ENCODE measurements around the gene TMEM219.

TMEM219 gene

GRCh38 chr16:29995324-29995910, 33.5 kb downstream of the TMEM219 start, which contains the start of gene HIRIP3:
TSS of gene HIRIP3 (minus strand) at chr16:29995617. CDS start at chr16:29995605, 12 bp downstream.
- peak; percentile 85 for DNase-seq (ENCODE audit: low spot score)

GRCh38 chr16:29995911-29996765, 34.3 kb downstream of the TMEM219 start, which contains the start of gene INO80E:
TSS of gene INO80E (plus strand) at chr16:29996241. CDS start at chr16:29996311, 70 bp downstream.
- peak; percentile 98 for DNase-seq (ENCODE audit: low spot score)

GRCh38 chr16:29996766-29997250, 34.9 kb downstream of the TMEM219 start:
- DNase-seq (ENCODE audit: low spot score) = no peak

- DNase-seq (ENCODE audit: low spot score) = no peak
These were observed 37.7 kb downstream of the TMEM219 start for GRCh38 chr16:29999605-30000004.

- DNase-seq (ENCODE audit: low spot score) = no peak
These were observed 39.1 kb downstream of the TMEM219 start for GRCh38 chr16:30000735-30001631.

GRCh38 chr16:30002614-30003346, 40.9 kb downstream of the TMEM219 start:
- DNase-seq (ENCODE audit: low spot score) = no peak

GRCh38 chr16:30003670-30004423, 42.0 kb downstream of the TMEM219 start:
- no peak for DNase-seq (ENCODE audit: low spot score)

- no peak for DNase-seq (ENCODE audit: low spot score)
These were observed 42.5 kb downstream of the TMEM219 start for GRCh38 chr16:30004424-30004776.

GRCh38 chr16:30004811-30005242, 42.9 kb downstream of the TMEM219 start:
- DNase-seq (ENCODE audit: low spot score) = no peak

GRCh38 chr16:30005341-30006094, 43.6 kb downstream of the TMEM219 start:
- peak; percentile 45 for DNase-seq (ENCODE audit: low spot score)

- DNase-seq (ENCODE audit: low spot score) = no peak
These were observed 44.2 kb downstream of the TMEM219 start for GRCh38 chr16:30006095-30006473.

- no peak for DNase-seq (ENCODE audit: low spot score)
These were observed 44.9 kb downstream of the TMEM219 start for GRCh38 chr16:30006659-30007377.

GRCh38 chr16:30007378-30007895, 45.6 kb downstream of the TMEM219 start:
- DNase-seq (ENCODE audit: low spot score) = no peak

- no peak for DNase-seq (ENCODE audit: low spot score)
These were observed 47.4 kb downstream of the TMEM219 start for GRCh38 chr16:30009085-30009862.

GRCh38 chr16:30009990-30010843, 48.3 kb downstream of the TMEM219 start:
- no peak for DNase-seq (ENCODE audit: low spot score)

GRCh38 chr16:30010844-30011713, 49.2 kb downstream of the TMEM219 start, which contains the start of gene DOC2A:
TSS of gene DOC2A (minus strand) at chr16:30011027. CDS start at chr16:30010222, 805 bp downstream.
- peak; percentile 7 for DNase-seq (ENCODE audit: low spot score)
